ES-I3 (cell line): ENCODE measurements around the gene IMP3.

Experiments used
- H3K36me3 ChIP-seq: 2 replicates; pipeline ENCODE4 v1.6.1; 2013; ENCODE audit warnings: mild to moderate bottlenecking, low read length, control low read depth, moderate library complexity; ENCODE audit not compliant: insufficient read depth
- H3K4me1 ChIP-seq: 2 replicates; pipeline ENCODE4 v1.6.1; 2013; ENCODE audit warnings: mild to moderate bottlenecking, control low read depth, low read length; ENCODE audit not compliant: insufficient read depth
- H3K9ac ChIP-seq: 2 replicates; pipeline ENCODE4 v1.6.1; 2013; ENCODE audit warnings: low read depth, mild to moderate bottlenecking, low read length, moderate library complexity
- H3K9me3 ChIP-seq: 2 replicates; pipeline ENCODE4 v1.6.1; 2013; ENCODE audit warnings: mild to moderate bottlenecking, low read length, moderate library complexity; ENCODE audit not compliant: control insufficient read depth, insufficient read depth

Gene IMP3

GRCh38 chr15:75662823-75663519 lies 22.9 kb upstream of the IMP3 start:
- H3K9ac ChIP-seq = no peak overlapping the region
- H3K4me1 ChIP-seq = peaks cover 14% of the 10 kb centered on the region
- H3K9me3 ChIP-seq = no peaks in the 10 kb centered on the region
- no peaks in the 10 kb centered on the region; the same call in none of the 2 replicates for H3K36me3 ChIP-seq

- peaks cover 14% of the 10 kb centered on the region for H3K4me1 ChIP-seq
- H3K9ac ChIP-seq = no peak overlapping the region
- no peaks in the 10 kb centered on the region; the same call in none of the 2 replicates for H3K36me3 ChIP-seq
- H3K9me3 ChIP-seq = no peaks in the 10 kb centered on the region
Measured at GRCh38 chr15:75661756-75662140, 21.7 kb upstream of the IMP3 start.

GRCh38 chr15:75661100-75661755 lies 21.2 kb upstream of the IMP3 start:
- H3K9me3 ChIP-seq = no peaks in the 10 kb centered on the region
- no peaks in the 10 kb centered on the region; the same call in none of the 2 replicates for H3K36me3 ChIP-seq
- H3K4me1 ChIP-seq = peaks cover 9% of the 10 kb centered on the region
- H3K9ac ChIP-seq = no peak overlapping the region

- no peak overlapping the region for H3K9ac ChIP-seq
- H3K36me3 ChIP-seq = no peaks in the 10 kb centered on the region; the same call in 1 of the 2 replicates
- H3K4me1 ChIP-seq = peaks cover 9% of the 10 kb centered on the region
- no peaks in the 10 kb centered on the region for H3K9me3 ChIP-seq
Measured at GRCh38 chr15:75659928-75660645, 20.1 kb upstream of the IMP3 start.

- no peak overlapping the region for H3K9ac ChIP-seq
- H3K36me3 ChIP-seq = no peaks in the 10 kb centered on the region; the same call in 1 of the 2 replicates
- H3K4me1 ChIP-seq = peaks cover 9% of the 10 kb centered on the region
- no peaks in the 10 kb centered on the region for H3K9me3 ChIP-seq
Measured at GRCh38 chr15:75659141-75659771, 19.2 kb upstream of the IMP3 start.

- no peaks in the 10 kb centered on the region; the same call in 1 of the 2 replicates for H3K36me3 ChIP-seq
- peaks cover 10% of the 10 kb centered on the region for H3K4me1 ChIP-seq
- H3K9me3 ChIP-seq = no peaks in the 10 kb centered on the region
- no peak overlapping the region for H3K9ac ChIP-seq
Measured at GRCh38 chr15:75656813-75657212, 16.8 kb upstream of the IMP3 start.

GRCh38 chr15:75656331-75656730 lies 16.3 kb upstream of the IMP3 start:
- Histone ChIP-seq H3K36me3 (no peaks in the 10 kb centered on the region; the same call in 1 of the 2 replicates), H3K4me1 (peaks cover 12% of the 10 kb centered on the region), H3K9me3 (no peaks in the 10 kb centered on the region), H3K9ac (no peak overlapping the region)

- Histone ChIP-seq H3K36me3 (no peaks in the 10 kb centered on the region; the same call in 1 of the 2 replicates), H3K4me1 (peaks cover 14% of the 10 kb centered on the region), H3K9ac (no peak overlapping the region), H3K9me3 (no peaks in the 10 kb centered on the region)
Measured at GRCh38 chr15:75655931-75656330, 15.9 kb upstream of the IMP3 start.

GRCh38 chr15:75654201-75654907 lies 14.3 kb upstream of the IMP3 start:
- Histone ChIP-seq H3K9me3 (no peaks in the 10 kb centered on the region), H3K36me3 (no peaks in the 10 kb centered on the region; the same call in 1 of the 2 replicates), H3K4me1 (peaks cover 13% of the 10 kb centered on the region), H3K9ac (no peak overlapping the region)

- no peaks in the 10 kb centered on the region; the same call in 1 of the 2 replicates for H3K36me3 ChIP-seq
- no peak overlapping the region for H3K9ac ChIP-seq
Measured at GRCh38 chr15:75653347-75653913, 13.4 kb upstream of the IMP3 start.

GRCh38 chr15:75651810-75652543 lies 12.0 kb upstream of the IMP3 start:
- Histone ChIP-seq H3K36me3 (no peaks in the 10 kb centered on the region; the same call in 1 of the 2 replicates), H3K9ac (no peak overlapping the region), H3K4me1 (peaks cover 13% of the 10 kb centered on the region), H3K9me3 (no peaks in the 10 kb centered on the region)

More at GRCh38 chr15:75653347-75653913, 13.4 kb upstream of the IMP3 start:
- H3K4me1 ChIP-seq = peaks cover 13% of the 10 kb centered on the region
- H3K9me3 ChIP-seq = no peaks in the 10 kb centered on the region

- Histone ChIP-seq H3K4me1 (peaks cover 13% of the 10 kb centered on the region), H3K9ac (no peak overlapping the region), H3K36me3 (no peaks in the 10 kb centered on the region; the same call in 1 of the 2 replicates), H3K9me3 (no peaks in the 10 kb centered on the region)
Measured at GRCh38 chr15:75650908-75651809, 11.1 kb upstream of the IMP3 start.
